Measurements from ENCODE around the gene TFB2M.

Gene TFB2M

GRCh38 chr1:246580497-246581370 is 14.7 kb upstream of the TFB2M start:
- H2AFZ ChIP-seq (ENCODE audit: low read length), result no peak overlapping the region
- peaks cover 84% of the 10 kb centered on the region for H3K79me2 ChIP-seq (ENCODE audit: insufficient read depth, low read length)
- H3K4me2 ChIP-seq (ENCODE audit: low read depth, low read length, poor library complexity, severe bottlenecking), result peak overlapping the region; percentile 90
- peaks cover 5% of the 10 kb centered on the region; the same call in 1 of the 2 replicates for H3K36me3 ChIP-seq (ENCODE audit: insufficient read depth, low read length)
- H3K9ac ChIP-seq (ENCODE audit: low read depth, low read length, poor library complexity, severe bottlenecking), result peak overlapping the region; percentile 9
- H3K4me3 ChIP-seq (ENCODE audit: low read length, poor library complexity, severe bottlenecking), result no peak overlapping the region
- peaks cover 67% of the 10 kb centered on the region for H3K4me1 ChIP-seq (ENCODE audit: insufficient read depth, low read length, poor library complexity, severe bottlenecking)
- H3K9me3 ChIP-seq (ENCODE audit: insufficient read depth, low read depth, low read length), result no peaks in the 10 kb centered on the region
- H3K27me3 ChIP-seq (ENCODE audit: insufficient read depth, low read length, poor library complexity, severe bottlenecking), result no peaks in the 10 kb centered on the region
- H4K20me1 ChIP-seq (ENCODE audit: insufficient read depth, low read length, poor library complexity, severe bottlenecking), result no peaks in the 10 kb centered on the region
- no peaks in the 10 kb centered on the region for H3K9me2 ChIP-seq (replicated peaks; ENCODE audit: low read depth, low read length)
- H3F3A ChIP-seq (ENCODE audit: low read depth), result peaks cover 10% of the 10 kb centered on the region
- TF ChIP-seq EZH2phosphoT487 (IDR thresholded peaks at IDR 0.05; ENCODE audit: borderline replicate concordance), result no peak
- TF ChIP-seq, protein P1, sequence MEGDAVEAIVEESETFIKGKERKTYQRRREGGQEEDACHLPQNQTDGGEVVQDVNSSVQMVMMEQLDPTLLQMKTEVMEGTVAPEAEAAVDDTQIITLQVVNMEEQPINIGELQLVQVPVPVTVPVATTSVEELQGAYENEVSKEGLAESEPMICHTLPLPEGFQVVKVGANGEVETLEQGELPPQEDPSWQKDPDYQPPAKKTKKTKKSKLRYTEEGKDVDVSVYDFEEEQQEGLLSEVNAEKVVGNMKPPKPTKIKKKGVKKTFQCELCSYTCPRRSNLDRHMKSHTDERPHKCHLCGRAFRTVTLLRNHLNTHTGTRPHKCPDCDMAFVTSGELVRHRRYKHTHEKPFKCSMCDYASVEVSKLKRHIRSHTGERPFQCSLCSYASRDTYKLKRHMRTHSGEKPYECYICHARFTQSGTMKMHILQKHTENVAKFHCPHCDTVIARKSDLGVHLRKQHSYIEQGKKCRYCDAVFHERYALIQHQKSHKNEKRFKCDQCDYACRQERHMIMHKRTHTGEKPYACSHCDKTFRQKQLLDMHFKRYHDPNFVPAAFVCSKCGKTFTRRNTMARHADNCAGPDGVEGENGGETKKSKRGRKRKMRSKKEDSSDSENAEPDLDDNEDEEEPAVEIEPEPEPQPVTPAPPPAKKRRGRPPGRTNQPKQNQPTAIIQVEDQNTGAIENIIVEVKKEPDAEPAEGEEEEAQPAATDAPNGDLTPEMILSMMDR (conservative IDR thresholded peaks at IDR 0.05; ENCODE audit: low read length), result no peak

DNA sequence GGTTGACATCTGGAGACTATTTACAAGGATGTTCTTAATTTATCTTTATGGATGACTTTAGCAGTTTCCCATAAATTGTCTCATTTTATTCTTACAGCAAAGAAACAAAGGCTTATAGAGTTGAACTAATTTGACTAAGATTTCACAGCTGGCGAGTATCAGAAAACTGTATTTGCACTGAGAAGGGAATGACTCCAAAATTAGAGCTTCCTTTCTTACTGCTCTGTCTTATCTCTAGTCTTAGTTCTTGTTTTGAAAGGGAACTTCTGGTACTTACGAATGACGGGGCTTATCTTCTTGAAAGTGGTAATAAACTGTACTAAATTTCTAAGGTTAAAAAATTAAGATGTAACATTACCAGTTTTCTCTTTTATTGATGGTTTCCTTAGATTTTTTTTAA is 13.8 kb upstream of the TFB2M start:
- H3F3A ChIP-seq (ENCODE audit: low read depth), result peaks cover 10% of the 10 kb centered on the region
- no peak overlapping the region for H2AFZ ChIP-seq (ENCODE audit: low read length)
- no peak for TF ChIP-seq EZH2phosphoT487 (IDR thresholded peaks at IDR 0.05; ENCODE audit: borderline replicate concordance)
- TF ChIP-seq, protein P1 (conservative IDR thresholded peaks at IDR 0.05; ENCODE audit: low read length), result no peak
- peak overlapping the region; percentile 26 for H3K4me3 ChIP-seq (ENCODE audit: low read length, poor library complexity, severe bottlenecking)
- peak overlapping the region; percentile 90 for H3K4me2 ChIP-seq (ENCODE audit: low read depth, low read length, poor library complexity, severe bottlenecking)
- no peaks in the 10 kb centered on the region for H3K9me3 ChIP-seq (ENCODE audit: insufficient read depth, low read depth, low read length)
- H3K79me2 ChIP-seq (ENCODE audit: insufficient read depth, low read length), result peaks cover 85% of the 10 kb centered on the region
- H3K36me3 ChIP-seq (ENCODE audit: insufficient read depth, low read length), result peaks cover 5% of the 10 kb centered on the region; the same call in 1 of the 2 replicates
- H3K27me3 ChIP-seq (ENCODE audit: insufficient read depth, low read length, poor library complexity, severe bottlenecking), result no peaks in the 10 kb centered on the region
- no peaks in the 10 kb centered on the region for H3K9me2 ChIP-seq (replicated peaks; ENCODE audit: low read depth, low read length)
- H3K9ac ChIP-seq (ENCODE audit: low read depth, low read length, poor library complexity, severe bottlenecking), result peak overlapping the region; percentile 9
- H3K4me1 ChIP-seq (ENCODE audit: insufficient read depth, low read length, poor library complexity, severe bottlenecking), result peaks cover 70% of the 10 kb centered on the region
- no peaks in the 10 kb centered on the region for H4K20me1 ChIP-seq (ENCODE audit: insufficient read depth, low read length, poor library complexity, severe bottlenecking)

DNA sequence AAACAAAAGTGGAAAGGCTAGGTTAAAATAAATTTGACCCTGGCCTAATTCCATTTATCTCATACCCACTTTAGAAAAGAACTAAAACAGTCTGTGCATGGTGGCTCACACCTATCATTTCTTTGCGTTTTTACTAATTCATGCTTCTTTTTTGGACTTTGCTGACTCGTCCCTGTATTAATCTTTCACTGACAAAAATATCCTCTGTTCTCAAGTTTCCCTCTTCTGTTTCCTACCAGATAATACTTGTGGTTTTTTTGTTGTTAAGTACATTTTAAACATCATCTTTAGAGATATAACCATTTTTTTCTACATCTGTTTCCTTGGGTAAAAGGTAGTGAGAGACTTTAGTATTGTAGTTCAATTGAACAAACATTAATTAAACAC is 11.7 kb upstream of the TFB2M start:
- Histone ChIP-seq H3K4me3 (ENCODE audit: low read length, poor library complexity, severe bottlenecking) (peak overlapping the region; percentile 66), H3K4me2 (ENCODE audit: low read depth, low read length, poor library complexity, severe bottlenecking) (peak overlapping the region; percentile 90), H3K79me2 (ENCODE audit: insufficient read depth, low read length) (peaks cover 84% of the 10 kb centered on the region)

More for the DNA sequence above, 11.7 kb upstream of the TFB2M start:
- Histone ChIP-seq H3K9me3 (ENCODE audit: insufficient read depth, low read depth, low read length) (no peaks in the 10 kb centered on the region), H3K36me3 (ENCODE audit: insufficient read depth, low read length) (no peaks in the 10 kb centered on the region), H3F3A (ENCODE audit: low read depth) (peaks cover 12% of the 10 kb centered on the region), H3K9ac (ENCODE audit: low read depth, low read length, poor library complexity, severe bottlenecking) (peak overlapping the region; percentile 70), H3K27me3 (ENCODE audit: insufficient read depth, low read length, poor library complexity, severe bottlenecking) (no peaks in the 10 kb centered on the region), H3K4me1 (ENCODE audit: insufficient read depth, low read length, poor library complexity, severe bottlenecking) (peaks cover 73% of the 10 kb centered on the region), H2AFZ (ENCODE audit: low read length) (no peak overlapping the region), H4K20me1 (ENCODE audit: insufficient read depth, low read length, poor library complexity, severe bottlenecking) (no peaks in the 10 kb centered on the region), H3K9me2 (replicated peaks; ENCODE audit: low read depth, low read length) (no peaks in the 10 kb centered on the region)
- no peak for TF ChIP-seq EZH2phosphoT487 (IDR thresholded peaks at IDR 0.05; ENCODE audit: borderline replicate concordance)
- TF ChIP-seq, protein P1 (conservative IDR thresholded peaks at IDR 0.05; ENCODE audit: low read length), result no peak
